ENCODE results near the gene TRIM69.
"Not testable (repeated sequence)": the region's sequence is repeated elsewhere in the genome, so short reads cannot be mapped to it uniquely, and the experiment has no call there.

TRIM69 gene

GRCh38 chr15:44743454-44743853 lies 7.1 kb downstream of the TRIM69 start:
- not testable (repeated sequence) for DNase-seq (ENCODE audit: low read depth)

- no peak for DNase-seq (ENCODE audit: low read depth)
Measured at GRCh38 chr15:44753345-44753744, 17.0 kb downstream of the TRIM69 start.

- DNase-seq (ENCODE audit: low read depth): no peak
Measured at GRCh38 chr15:44763187-44763586, 26.9 kb downstream of the TRIM69 start.

- DNase-seq (ENCODE audit: low read depth): no peak
Measured at GRCh38 chr15:44763848-44764247, 27.5 kb downstream of the TRIM69 start.

- DNase-seq (ENCODE audit: low read depth): no peak
Measured at GRCh38 chr15:44765036-44765435, 28.7 kb downstream of the TRIM69 start.

- DNase-seq (ENCODE audit: low read depth): no peak
Measured at GRCh38 chr15:44769521-44769920, 33.2 kb downstream of the TRIM69 start.

- DNase-seq (ENCODE audit: low read depth): not testable (repeated sequence)
Measured at GRCh38 chr15:44770715-44771114, 34.4 kb downstream of the TRIM69 start.

- no peak for DNase-seq (ENCODE audit: low read depth)
Measured at GRCh38 chr15:44775953-44776352, 39.6 kb downstream of the TRIM69 start.

- DNase-seq (ENCODE audit: low read depth): no peak
Measured at GRCh38 chr15:44779761-44780160, 43.4 kb downstream of the TRIM69 start.

- no peak for DNase-seq (ENCODE audit: low read depth)
Measured at GRCh38 chr15:44780608-44781007, 44.3 kb downstream of the TRIM69 start.

- no peak for DNase-seq (ENCODE audit: low read depth)
Measured at GRCh38 chr15:44781128-44781810, 44.9 kb downstream of the TRIM69 start.

GRCh38 chr15:44782516-44782915 lies 46.2 kb downstream of the TRIM69 start:
- no peak for DNase-seq (ENCODE audit: low read depth)

- DNase-seq (ENCODE audit: low read depth): not testable (repeated sequence)
Measured at GRCh38 chr15:44784918-44785274, 48.6 kb downstream of the TRIM69 start.

- DNase-seq (ENCODE audit: low read depth): no peak
Measured at GRCh38 chr15:44788748-44789147, 52.4 kb downstream of the TRIM69 start.

- DNase-seq (ENCODE audit: low read depth): no peak
Measured at GRCh38 chr15:44790215-44790614, 53.9 kb downstream of the TRIM69 start.

GRCh38 chr15:44790656-44791055 lies 54.3 kb downstream of the TRIM69 start:
- DNase-seq (ENCODE audit: low read depth): no peak

- DNase-seq (ENCODE audit: low read depth): no peak
Measured at GRCh38 chr15:44792715-44793114, 56.4 kb downstream of the TRIM69 start.

GRCh38 chr15:44794072-44794471 lies 57.7 kb downstream of the TRIM69 start:
- no peak for DNase-seq (ENCODE audit: low read depth)

GRCh38 chr15:44796508-44796907 lies 60.2 kb downstream of the TRIM69 start:
- DNase-seq (ENCODE audit: low read depth): no peak

- no peak for DNase-seq (ENCODE audit: low read depth)
Measured at GRCh38 chr15:44798826-44799225, 62.5 kb downstream of the TRIM69 start.

GRCh38 chr15:44801364-44801763 lies 65.0 kb downstream of the TRIM69 start:
- no peak for DNase-seq (ENCODE audit: low read depth)

GRCh38 chr15:44801797-44802196 lies 65.5 kb downstream of the TRIM69 start:
- DNase-seq (ENCODE audit: low read depth): no peak

- DNase-seq (ENCODE audit: low read depth): no peak
Measured at GRCh38 chr15:44802336-44802735, 66.0 kb downstream of the TRIM69 start.

GRCh38 chr15:44804298-44805046 lies 68.1 kb downstream of the TRIM69 start:
- no peak for DNase-seq (ENCODE audit: low read depth)

All from CMK (cell line).